IPS-11a (cell line): ENCODE measurements around the gene NHS.

Experiments used
- H3K4me3 ChIP-seq: one replicate; pipeline ENCODE4 v1.5.1; 2013; ENCODE audit warnings: low read depth, low read length, control low read depth

NHS gene

DNA sequence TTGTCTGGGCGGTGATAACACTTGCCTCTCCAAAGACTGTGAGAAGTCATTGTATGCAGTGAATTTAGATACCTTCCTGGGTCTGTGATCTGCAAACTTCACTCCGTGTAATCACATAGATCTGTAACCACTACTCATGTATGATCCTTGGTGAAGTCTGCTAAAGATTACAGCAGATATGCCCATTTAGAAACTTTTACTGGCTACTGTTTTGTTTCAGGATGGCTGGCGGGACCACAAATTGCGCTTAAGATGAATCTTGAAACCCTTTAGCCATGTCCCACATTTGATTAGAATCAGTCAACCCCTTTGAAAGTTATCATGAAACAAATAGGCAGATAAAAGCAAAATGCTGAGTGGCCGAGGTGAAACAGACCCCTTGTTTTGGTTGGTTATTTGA, 235.8 kb downstream of the NHS start:
- no peak overlapping the region for H3K4me3 ChIP-seq

DNA sequence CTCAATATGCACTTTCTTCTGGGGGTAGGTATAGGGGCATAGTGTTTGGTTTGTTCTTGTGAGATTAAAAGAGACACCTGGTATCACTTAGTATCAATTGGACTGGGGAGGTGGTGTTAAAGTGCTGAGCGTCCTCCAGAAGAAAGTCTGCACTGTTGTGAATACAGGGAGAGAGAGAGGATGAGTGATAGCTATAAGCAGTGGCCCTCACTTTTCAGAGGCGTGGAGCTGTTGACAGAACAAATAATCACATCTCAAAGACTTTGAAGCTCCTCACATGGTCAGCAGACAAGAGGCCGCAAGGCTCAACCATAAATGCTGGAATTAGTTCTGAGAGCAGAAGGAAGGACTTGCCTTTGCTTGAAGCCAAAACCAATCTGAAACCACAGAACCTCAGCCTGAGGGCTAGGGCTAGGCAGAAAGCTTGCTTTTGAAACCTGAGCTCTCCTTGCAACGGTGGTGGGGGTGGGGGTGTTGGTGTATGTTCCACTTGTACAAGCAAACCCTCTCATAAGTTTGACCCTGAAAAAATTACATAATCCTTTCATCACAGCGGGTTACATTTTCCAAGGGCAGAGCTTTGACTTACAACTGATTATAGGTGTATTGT, 239.1 kb downstream of the NHS start:
- H3K4me3 ChIP-seq: no peak overlapping the region

- H3K4me3 ChIP-seq: no peak overlapping the region
These were observed 241.9 kb downstream of the NHS start for GRCh38 chrX:17616936-17617335.

- no peak overlapping the region for H3K4me3 ChIP-seq
These were observed 242.8 kb downstream of the NHS start for GRCh38 chrX:17617806-17618205.

- H3K4me3 ChIP-seq: no peak overlapping the region
These were observed 246.7 kb downstream of the NHS start for GRCh38 chrX:17621566-17622270.

DNA sequence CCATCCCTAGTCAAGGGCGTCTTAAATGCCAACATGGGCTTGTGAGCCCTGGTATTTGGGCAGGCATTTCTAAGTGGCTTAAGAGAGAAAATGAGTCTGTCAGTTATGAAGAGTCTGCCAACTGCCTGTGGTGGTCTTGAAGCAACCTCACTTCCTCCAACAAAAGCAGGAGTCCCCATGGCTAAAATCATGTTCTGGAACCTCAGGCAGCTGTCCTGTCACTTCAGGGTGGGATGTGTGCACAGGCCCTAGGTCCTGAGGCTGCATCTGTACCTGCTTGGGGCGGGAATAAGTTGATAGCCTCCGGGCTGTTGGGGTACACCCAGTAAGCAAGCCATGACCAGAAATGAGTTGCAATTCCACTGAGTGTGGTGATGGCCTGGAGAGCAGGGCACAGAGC, 247.3 kb downstream of the NHS start:
- no peak overlapping the region for H3K4me3 ChIP-seq

- no peak overlapping the region for H3K4me3 ChIP-seq
These were observed 248.8 kb downstream of the NHS start for GRCh38 chrX:17623750-17624149.

GRCh38 chrX:17627026-17627425, 252.0 kb downstream of the NHS start:
- no peak overlapping the region for H3K4me3 ChIP-seq

DNA sequence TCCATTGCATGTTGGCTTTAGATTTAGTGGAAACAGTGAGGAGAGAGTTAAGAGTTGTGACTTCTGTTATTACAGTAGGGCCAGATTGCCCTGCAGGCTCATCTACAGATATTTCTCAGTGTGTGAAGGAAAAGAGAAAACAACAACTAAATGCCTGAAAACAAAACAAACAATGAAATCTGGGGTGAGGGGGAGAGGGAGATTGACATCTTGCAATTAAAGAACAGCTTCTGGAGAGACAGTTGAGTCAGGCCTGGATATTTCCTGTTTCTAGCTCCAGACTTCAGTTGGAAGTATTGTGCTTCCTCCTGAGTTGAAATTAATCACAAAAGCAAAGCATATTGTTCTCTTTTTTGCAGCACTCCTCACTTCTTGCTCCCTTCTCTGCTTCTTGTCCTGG, 254.0 kb downstream of the NHS start:
- H3K4me3 ChIP-seq: no peak overlapping the region

- no peak overlapping the region for H3K4me3 ChIP-seq
These were observed 254.5 kb downstream of the NHS start for GRCh38 chrX:17629519-17629918.

DNA sequence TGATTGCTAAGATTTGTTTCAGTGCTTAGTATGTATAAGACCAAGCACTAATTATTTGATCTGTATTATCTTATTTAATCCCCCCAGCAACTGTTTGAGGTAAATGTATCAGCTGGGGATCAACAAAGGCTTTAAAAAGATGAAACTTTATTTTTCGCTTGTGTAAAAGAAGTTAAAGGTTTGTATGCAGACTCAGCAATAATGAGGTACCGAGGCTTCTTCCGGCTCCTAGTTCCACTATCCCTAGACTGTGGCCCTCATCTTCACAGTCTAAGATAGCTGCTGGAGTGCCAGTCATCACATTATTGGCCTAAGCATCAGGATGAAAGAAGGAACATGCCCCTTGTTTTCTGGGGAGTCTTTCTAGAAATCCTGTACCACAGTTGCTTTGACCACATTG, 256.6 kb downstream of the NHS start:
- no peak overlapping the region for H3K4me3 ChIP-seq

DNA sequence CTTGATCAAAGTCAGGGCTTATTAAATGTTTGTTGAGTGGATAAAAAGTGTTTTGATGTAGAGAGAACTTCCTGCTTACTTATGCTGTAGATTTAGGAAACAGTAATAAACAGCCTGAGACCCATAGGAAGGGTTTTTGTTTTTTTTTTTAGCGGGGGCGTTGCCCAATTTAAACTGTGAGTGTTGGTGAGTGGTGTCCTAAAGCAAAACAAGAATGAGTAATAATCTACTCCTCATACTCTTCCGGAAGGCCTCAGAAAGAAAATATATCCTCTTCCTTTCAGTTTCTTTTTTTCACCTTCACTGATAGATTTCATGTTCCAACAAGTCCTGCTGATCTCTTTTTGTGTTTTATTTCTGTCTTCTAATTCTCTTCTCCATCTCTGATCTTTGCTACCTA, 257.9 kb downstream of the NHS start:
- H3K4me3 ChIP-seq: no peak overlapping the region

DNA sequence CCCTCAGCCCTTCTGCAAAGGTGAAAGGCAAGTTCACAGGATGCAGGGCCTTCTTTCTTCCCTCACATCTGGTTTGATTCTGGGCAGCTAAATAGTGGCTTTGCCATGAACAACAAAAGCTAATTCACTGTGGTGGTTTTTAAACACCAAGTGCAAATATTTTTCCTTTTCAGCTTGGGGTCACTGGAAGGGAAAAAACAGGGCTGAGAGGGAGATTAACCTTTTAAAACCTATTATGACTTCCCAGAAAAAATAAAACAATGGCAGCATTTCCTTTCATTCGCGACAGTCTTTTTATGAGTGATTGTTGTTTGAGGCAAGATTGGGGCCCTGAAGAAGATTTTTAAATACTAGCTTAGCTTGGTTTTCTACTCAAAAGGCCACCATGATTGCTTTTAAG, 258.5 kb downstream of the NHS start:
- H3K4me3 ChIP-seq: no peak overlapping the region

DNA sequence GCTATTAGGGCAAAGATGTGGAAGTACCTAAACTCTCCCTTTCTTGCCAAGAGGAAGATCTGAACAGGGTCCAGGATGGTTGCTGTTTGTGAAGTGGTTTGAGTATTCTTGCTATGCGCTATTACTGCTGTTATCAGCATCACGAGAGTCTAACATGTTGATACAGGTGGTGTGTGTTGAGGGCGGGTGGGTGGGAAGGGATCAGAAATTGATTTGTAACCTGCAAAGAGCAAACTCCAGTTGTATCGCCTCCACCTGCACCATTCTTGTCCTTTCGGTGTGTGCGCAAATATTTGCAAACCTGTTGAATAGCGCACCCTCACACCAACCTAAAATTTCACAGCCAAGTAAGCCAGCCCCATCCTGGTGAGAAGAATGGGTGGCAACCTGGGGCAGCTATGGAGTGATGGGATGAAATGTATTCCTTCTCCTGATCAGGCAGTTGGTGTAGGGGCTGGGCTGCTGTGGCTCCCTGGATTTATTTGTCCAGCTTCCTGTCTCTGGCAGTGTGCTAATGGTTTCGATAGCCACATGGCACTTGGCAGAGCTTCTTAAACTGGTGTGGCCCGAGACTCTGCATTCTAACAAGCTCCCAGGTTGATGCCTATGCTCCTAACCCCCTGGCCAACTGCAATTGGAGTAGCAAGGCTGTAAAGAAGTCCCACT, 259.7 kb downstream of the NHS start:
- no peak overlapping the region for H3K4me3 ChIP-seq

- H3K4me3 ChIP-seq: no peak overlapping the region
These were observed 260.2 kb downstream of the NHS start for GRCh38 chrX:17635231-17635630.

GRCh38 chrX:17637235-17637634, 262.2 kb downstream of the NHS start:
- no peak overlapping the region for H3K4me3 ChIP-seq

GRCh38 chrX:17638731-17639130, 263.7 kb downstream of the NHS start:
- no peak overlapping the region for H3K4me3 ChIP-seq

GRCh38 chrX:17642891-17643290, 267.9 kb downstream of the NHS start:
- no peak overlapping the region for H3K4me3 ChIP-seq

- no peak overlapping the region for H3K4me3 ChIP-seq
These were observed 268.5 kb downstream of the NHS start for GRCh38 chrX:17643528-17643927.

DNA sequence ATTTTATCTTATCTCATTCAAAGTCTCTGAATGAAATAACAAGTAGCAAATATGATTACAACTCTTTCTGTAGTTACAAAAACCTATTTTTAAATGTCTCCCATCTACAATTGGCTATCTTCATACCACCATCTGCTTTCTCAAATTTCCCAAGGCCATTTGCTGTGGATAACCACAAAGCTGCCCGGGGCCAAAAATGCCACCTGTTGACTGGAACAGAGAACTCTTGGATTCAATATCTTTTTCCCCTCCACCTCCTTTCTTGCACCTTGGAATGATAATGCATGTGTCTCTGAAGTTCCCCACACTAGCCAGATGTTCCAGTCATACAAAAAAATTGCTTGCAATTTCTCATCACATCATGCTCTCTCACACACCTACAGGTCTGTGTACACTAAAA, 269.0 kb downstream of the NHS start:
- no peak overlapping the region for H3K4me3 ChIP-seq

GRCh38 chrX:17654116-17654515, 279.1 kb downstream of the NHS start:
- H3K4me3 ChIP-seq: no peak overlapping the region
